Liver (tissue), 9 donors: ENCODE data around the gene SLC38A3. TPM values are rescaled to one million over a fixed set of nuclear protein-coding genes. Genes with fewer than 3 reads are reported as not detected.
A peak's percentile ranks its signal among the peaks of the same experiment; 100 is the strongest.

Experiments used
- DNase-seq: peaks from one replicate; pipeline ENCODE4 v3.0.0-alpha.2; 2017; ENCODE audit warnings: low spot score
- H3K27ac ChIP-seq, 2 donors: one replicate each; pipeline ENCODE4 v1.7.0; 2013; ENCODE audit warnings: inconsistent platforms in 2 of 2, low read length in 2 of 2, control low read depth in 1 of 2, low read depth in 1 of 2, mild to moderate bottlenecking in 1 of 2
- H3K27me3 ChIP-seq, 4 donors: one replicate each; pipeline versions ENCODE4 v1.6.1 to v1.7.0; 2013; ENCODE audit warnings: low read length in 3 of 4, inconsistent platforms in 1 of 4, mild to moderate bottlenecking in 1 of 4, moderate library complexity in 1 of 4; ENCODE audit not compliant: control insufficient read depth in 4 of 4, insufficient read depth in 4 of 4
- H3K36me3 ChIP-seq, 4 donors: one replicate each; pipeline versions ENCODE4 v1.6.1 to v1.7.0; 2013; ENCODE audit warnings: low read length in 3 of 4, mild to moderate bottlenecking in 3 of 4, low read depth in 1 of 4, moderate library complexity in 1 of 4; ENCODE audit not compliant: control insufficient read depth in 4 of 4, insufficient read depth in 3 of 4
- H3K4me1 ChIP-seq, 4 donors: one replicate each; pipeline versions ENCODE4 v1.6.1 to v1.7.0; 2013; ENCODE audit warnings: low read length in 3 of 4, mild to moderate bottlenecking in 3 of 4, moderate library complexity in 1 of 4; ENCODE audit not compliant: control insufficient read depth in 4 of 4, insufficient read depth in 4 of 4
- H3K4me3 ChIP-seq, 3 donors: one replicate each; pipeline versions ENCODE4 v1.6.1 to v1.7.0; 2013; ENCODE audit warnings: low read length in 3 of 3, control low read depth in 1 of 3, low read depth in 1 of 3, mild to moderate bottlenecking in 1 of 3
- H3K9ac ChIP-seq, 2 donors: one replicate each; pipeline ENCODE4 v1.7.0; 2013; ENCODE audit warnings: low read length in 2 of 2, mild to moderate bottlenecking in 2 of 2, moderate library complexity in 2 of 2, control low read depth in 1 of 2, low read depth in 1 of 2
- H3K9me3 ChIP-seq, 4 donors: one replicate each; pipeline versions ENCODE4 v1.6.1 to v1.7.0; 2013; ENCODE audit warnings: low read length in 3 of 4; ENCODE audit not compliant: control insufficient read depth in 4 of 4
- ATF3 ChIP-seq: IDR thresholded peaks from 2 replicates; pipeline ENCODE4 v1.6.1; 2016; ENCODE audit warnings: antibody characterized with exemption
- CTCF ChIP-seq: fragments of 150-350 bp; IDR thresholded peaks from 2 replicates; pipeline ENCODE4 v1.5.1; 2017; ENCODE audit warnings: improper control_type of control experiment, low read depth, low read length; ENCODE audit not compliant: missing input control
- EGR1 ChIP-seq, 2 donors: IDR thresholded peaks; 2 replicates each; pipeline ENCODE4 v1.6.1; 2016 to 2018; ENCODE audit warnings: antibody characterized with exemption in 2 of 2, low read depth in 2 of 2
- FOXA1 ChIP-seq: IDR thresholded peaks from 2 replicates; pipeline ENCODE4 v1.6.1; 2016; ENCODE audit warnings: antibody characterized with exemption
- FOXA2 ChIP-seq: IDR thresholded peaks from 2 replicates; pipeline ENCODE4 v1.6.1; 2016; ENCODE audit warnings: antibody characterized with exemption
- GABPA ChIP-seq, 2 donors: IDR thresholded peaks in 1 of 2; conservative IDR thresholded peaks in 1 of 2; 2 replicates each; pipeline ENCODE4 v1.6.1; 2016; ENCODE audit warnings: antibody characterized with exemption in 2 of 2, mild to moderate bottlenecking in 1 of 2, moderate library complexity in 1 of 2
- HNF4A ChIP-seq, 2 donors: conservative IDR thresholded peaks; 2 replicates each; pipeline ENCODE4 v1.6.1; 2016; ENCODE audit warnings: antibody characterized with exemption in 2 of 2, mild to moderate bottlenecking in 2 of 2
- HNF4G ChIP-seq: IDR thresholded peaks from 2 replicates; pipeline ENCODE4 v1.6.1; 2016; ENCODE audit warnings: antibody characterized with exemption
- JUND ChIP-seq, 2 donors: IDR thresholded peaks; 2 replicates each; pipeline ENCODE4 v1.6.1; 2016; ENCODE audit warnings: antibody characterized with exemption in 2 of 2
- NR2F2 ChIP-seq: IDR thresholded peaks from 2 replicates; pipeline ENCODE4 v1.6.1; 2016; ENCODE audit warnings: antibody characterized with exemption
- RAD21 ChIP-seq, 2 donors: IDR thresholded peaks; 2 replicates each; pipeline ENCODE4 v1.6.1; 2016; ENCODE audit warnings: antibody characterized with exemption in 2 of 2, mild to moderate bottlenecking in 2 of 2
- RXRA ChIP-seq, 2 donors: IDR thresholded peaks; 2 replicates each; pipeline ENCODE4 v1.6.1; 2017 to 2018; ENCODE audit warnings: antibody characterized with exemption in 2 of 2, mild to moderate bottlenecking in 1 of 2
- SP1 ChIP-seq: IDR thresholded peaks from 2 replicates; pipeline ENCODE4 v1.6.1; 2018; ENCODE audit warnings: antibody characterized with exemption, mild to moderate bottlenecking
- TAF1 ChIP-seq: conservative IDR thresholded peaks from 2 replicates; pipeline ENCODE4 v1.6.1; 2016; ENCODE audit warnings: antibody characterized with exemption, mild to moderate bottlenecking
- YY1 ChIP-seq: IDR thresholded peaks from 2 replicates; pipeline ENCODE4 v1.6.1; 2016; ENCODE audit warnings: antibody characterized with exemption, mild to moderate bottlenecking
- WGBS: extraction: QIAGEN DNeasy Blood & Tissue Kit; methylation state at CpG from one replicate; pipeline ENCODE4 v1.1.7; 2013; 5-methylcytosine and 5-hydroxymethylcytosine counted together
- polyA plus RNA-seq, 2 donors: library from polyadenylated mRNA; stranded (reverse) in 1 of 2; unstranded in 1 of 2; fragments of 200-250 nt in 1 of 2; fragments of >200 nt in 1 of 2; fragmentation: Nextera tagmentation in 1 of 2; extraction: Ambion mirVana in 1 of 2; gene quantifications; one replicate each; pipeline versions ENCODE4 v1.2.1 to v1.2.3, GENCODE V29; 2013 to 2015
- total RNA-seq, 2 donors: library from RNA; depleted of rRNA; stranded (reverse); fragments of >200 nt; gene quantifications; one replicate each; pipeline ENCODE4 v1.2.3, GENCODE V29; 2014
- TF ChIP-seq, protein P1 (sequence below): IDR thresholded peaks from 2 replicates; pipeline ENCODE4 v1.6.1; 2016; ENCODE audit warnings: antibody characterized with exemption
- TF ChIP-seq, protein P2 (sequence below): IDR thresholded peaks from 2 replicates; pipeline ENCODE4 v1.6.1; 2016; ENCODE audit warnings: antibody characterized with exemption, mild to moderate bottlenecking
- TF ChIP-seq, protein P3 (sequence below): IDR thresholded peaks from 2 replicates; pipeline ENCODE4 v1.6.1; 2016; ENCODE audit warnings: antibody characterized with exemption
- donor health status: healthy.
- donor health status: healthy.
- donor health status: healthy.
- donor health status: healthy.
- donor health status: healthy.

SLC38A3 gene
- total and polyA plus RNA-seq, 4 donors = 98.1 to 180 (median 140) TPM

- WGBS = 2% methylated on average over 40 of the region's 40 CpGs
- H3K9me3 ChIP-seq = no peaks in the 10 kb centered on the region
- H3K27me3 ChIP-seq = no peaks in the 10 kb centered on the region
- DNase-seq = no peak
- peak overlapping the region in 1 of 2 donors; percentile 37 for H3K27ac ChIP-seq
- peak overlapping the region in 1 of 3 donors; percentile 77 for H3K4me3 ChIP-seq
- no peak for TF ChIP-seq SP1
- TF ChIP-seq, protein P1, sequence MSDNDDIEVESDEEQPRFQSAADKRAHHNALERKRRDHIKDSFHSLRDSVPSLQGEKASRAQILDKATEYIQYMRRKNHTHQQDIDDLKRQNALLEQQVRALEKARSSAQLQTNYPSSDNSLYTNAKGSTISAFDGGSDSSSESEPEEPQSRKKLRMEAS = no peak
- no peak for TF ChIP-seq HNF4A (conservative IDR thresholded peaks at IDR 0.05)
- no peak for TF ChIP-seq CTCF
- TF ChIP-seq HNF4G = no peak
- TF ChIP-seq RAD21 (IDR thresholded peaks at IDR 0.05) = no peak
- TF ChIP-seq NR2F2 = no peak
- no peak for TF ChIP-seq GABPA (IDR thresholded peaks at IDR 0.05 in 1 of 2, conservative IDR thresholded peaks at IDR 0.05 in 1 of 2)
- TF ChIP-seq, protein P2, sequence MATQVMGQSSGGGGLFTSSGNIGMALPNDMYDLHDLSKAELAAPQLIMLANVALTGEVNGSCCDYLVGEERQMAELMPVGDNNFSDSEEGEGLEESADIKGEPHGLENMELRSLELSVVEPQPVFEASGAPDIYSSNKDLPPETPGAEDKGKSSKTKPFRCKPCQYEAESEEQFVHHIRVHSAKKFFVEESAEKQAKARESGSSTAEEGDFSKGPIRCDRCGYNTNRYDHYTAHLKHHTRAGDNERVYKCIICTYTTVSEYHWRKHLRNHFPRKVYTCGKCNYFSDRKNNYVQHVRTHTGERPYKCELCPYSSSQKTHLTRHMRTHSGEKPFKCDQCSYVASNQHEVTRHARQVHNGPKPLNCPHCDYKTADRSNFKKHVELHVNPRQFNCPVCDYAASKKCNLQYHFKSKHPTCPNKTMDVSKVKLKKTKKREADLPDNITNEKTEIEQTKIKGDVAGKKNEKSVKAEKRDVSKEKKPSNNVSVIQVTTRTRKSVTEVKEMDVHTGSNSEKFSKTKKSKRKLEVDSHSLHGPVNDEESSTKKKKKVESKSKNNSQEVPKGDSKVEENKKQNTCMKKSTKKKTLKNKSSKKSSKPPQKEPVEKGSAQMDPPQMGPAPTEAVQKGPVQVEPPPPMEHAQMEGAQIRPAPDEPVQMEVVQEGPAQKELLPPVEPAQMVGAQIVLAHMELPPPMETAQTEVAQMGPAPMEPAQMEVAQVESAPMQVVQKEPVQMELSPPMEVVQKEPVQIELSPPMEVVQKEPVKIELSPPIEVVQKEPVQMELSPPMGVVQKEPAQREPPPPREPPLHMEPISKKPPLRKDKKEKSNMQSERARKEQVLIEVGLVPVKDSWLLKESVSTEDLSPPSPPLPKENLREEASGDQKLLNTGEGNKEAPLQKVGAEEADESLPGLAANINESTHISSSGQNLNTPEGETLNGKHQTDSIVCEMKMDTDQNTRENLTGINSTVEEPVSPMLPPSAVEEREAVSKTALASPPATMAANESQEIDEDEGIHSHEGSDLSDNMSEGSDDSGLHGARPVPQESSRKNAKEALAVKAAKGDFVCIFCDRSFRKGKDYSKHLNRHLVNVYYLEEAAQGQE = no peak
- no peak for TF ChIP-seq RXRA (IDR thresholded peaks at IDR 0.05)
- no peak for TF ChIP-seq FOXA2
- TF ChIP-seq EGR1 (IDR thresholded peaks at IDR 0.05; ENCODE audit: low read depth in 2 of 2) = no peak
- no peak for TF ChIP-seq FOXA1
- TF ChIP-seq, protein P3, sequence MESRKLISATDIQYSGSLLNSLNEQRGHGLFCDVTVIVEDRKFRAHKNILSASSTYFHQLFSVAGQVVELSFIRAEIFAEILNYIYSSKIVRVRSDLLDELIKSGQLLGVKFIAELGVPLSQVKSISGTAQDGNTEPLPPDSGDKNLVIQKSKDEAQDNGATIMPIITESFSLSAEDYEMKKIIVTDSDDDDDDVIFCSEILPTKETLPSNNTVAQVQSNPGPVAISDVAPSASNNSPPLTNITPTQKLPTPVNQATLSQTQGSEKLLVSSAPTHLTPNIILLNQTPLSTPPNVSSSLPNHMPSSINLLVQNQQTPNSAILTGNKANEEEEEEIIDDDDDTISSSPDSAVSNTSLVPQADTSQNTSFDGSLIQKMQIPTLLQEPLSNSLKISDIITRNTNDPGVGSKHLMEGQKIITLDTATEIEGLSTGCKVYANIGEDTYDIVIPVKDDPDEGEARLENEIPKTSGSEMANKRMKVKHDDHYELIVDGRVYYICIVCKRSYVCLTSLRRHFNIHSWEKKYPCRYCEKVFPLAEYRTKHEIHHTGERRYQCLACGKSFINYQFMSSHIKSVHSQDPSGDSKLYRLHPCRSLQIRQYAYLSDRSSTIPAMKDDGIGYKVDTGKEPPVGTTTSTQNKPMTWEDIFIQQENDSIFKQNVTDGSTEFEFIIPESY = no peak
- no peak for TF ChIP-seq YY1
- TF ChIP-seq JUND (IDR thresholded peaks at IDR 0.05) = no peak
- TF ChIP-seq TAF1 = no peak
- no peak for TF ChIP-seq ATF3
- H3K4me1 ChIP-seq = peaks cover 4 to 18% (median 12%) of the 10 kb centered on the region in 4 donors
- H3K36me3 ChIP-seq = no peaks in the 10 kb centered on the region
- H3K9ac ChIP-seq = peak overlapping the region; percentile 36 to 44
Observed at GRCh38 chr3:50226888-50227389, 21.9 kb downstream of the SLC38A3 start.
